ENCODE results near the gene TGM6. TPM values are rescaled to one million over a fixed set of nuclear protein-coding genes. Genes with fewer than 3 reads are reported as not detected.

TGM6 gene
- total RNA-seq, 2 experiments from 2014 or later, result not detected

- ATAC-seq (ENCODE audit: poor library complexity) (no peak), DNase-seq (no peak)
- Mint-ChIP-seq H3K9me3 (no peaks in the 10 kb centered on the region), H3K27ac (no peak overlapping the region), H3K36me3 (ENCODE audit: low read depth) (no peaks in the 10 kb centered on the region), H3K4me1 (ENCODE audit: low read depth) (no peaks in the 10 kb centered on the region), H3K4me3 (no peak overlapping the region), H3K27me3 (peaks cover 82% of the 10 kb centered on the region)
- intact Hi-C loops (cut with DNase I, micrococcal nuclease), result no loop called here
- TF ChIP-seq, protein P1, sequence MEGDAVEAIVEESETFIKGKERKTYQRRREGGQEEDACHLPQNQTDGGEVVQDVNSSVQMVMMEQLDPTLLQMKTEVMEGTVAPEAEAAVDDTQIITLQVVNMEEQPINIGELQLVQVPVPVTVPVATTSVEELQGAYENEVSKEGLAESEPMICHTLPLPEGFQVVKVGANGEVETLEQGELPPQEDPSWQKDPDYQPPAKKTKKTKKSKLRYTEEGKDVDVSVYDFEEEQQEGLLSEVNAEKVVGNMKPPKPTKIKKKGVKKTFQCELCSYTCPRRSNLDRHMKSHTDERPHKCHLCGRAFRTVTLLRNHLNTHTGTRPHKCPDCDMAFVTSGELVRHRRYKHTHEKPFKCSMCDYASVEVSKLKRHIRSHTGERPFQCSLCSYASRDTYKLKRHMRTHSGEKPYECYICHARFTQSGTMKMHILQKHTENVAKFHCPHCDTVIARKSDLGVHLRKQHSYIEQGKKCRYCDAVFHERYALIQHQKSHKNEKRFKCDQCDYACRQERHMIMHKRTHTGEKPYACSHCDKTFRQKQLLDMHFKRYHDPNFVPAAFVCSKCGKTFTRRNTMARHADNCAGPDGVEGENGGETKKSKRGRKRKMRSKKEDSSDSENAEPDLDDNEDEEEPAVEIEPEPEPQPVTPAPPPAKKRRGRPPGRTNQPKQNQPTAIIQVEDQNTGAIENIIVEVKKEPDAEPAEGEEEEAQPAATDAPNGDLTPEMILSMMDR (IDR thresholded peaks at IDR 0.05), result no peak
- peaks cover 18 to 22% of the 10 kb centered on the region in 2 experiments for H3K27me3 ChIP-seq (ENCODE audit: control insufficient read depth in 1 of 2, insufficient read depth in 2 of 2, low read length in 2 of 2)
- H3K36me3 ChIP-seq (ENCODE audit: insufficient read depth, low read length), result no peaks in the 10 kb centered on the region
- ChIA-PET CTCF (no interaction called here), POLR2A (no interaction called here)
- H3K4me3 ChIP-seq (ENCODE audit: low read length), result no peak overlapping the region
- H3K4me1 ChIP-seq (ENCODE audit: insufficient read depth, low read length), result no peaks in the 10 kb centered on the region
- no peak overlapping the region for H3K27ac ChIP-seq (ENCODE audit: low read depth in 1 of 2, low read length in 2 of 2)
- H3K9me3 ChIP-seq (ENCODE audit: control insufficient read depth in 1 of 2, insufficient read depth in 1 of 2, low read length in 2 of 2), result peaks cover 0 to 5% of the 10 kb centered on the region in 2 experiments
These were observed 7.6 kb upstream of the TGM6 start for GRCh38 chr20:2373098-2373497.

GRCh38 chr20:2374346-2375125 lies 6.2 kb upstream of the TGM6 start:
- intact Hi-C loops (cut with DNase I, micrococcal nuclease), result no loop called here
- H3K36me3 ChIP-seq (ENCODE audit: insufficient read depth, low read length), result no peaks in the 10 kb centered on the region
- Mint-ChIP-seq H3K27ac (no peak overlapping the region), H3K4me1 (ENCODE audit: low read depth) (peaks cover 12% of the 10 kb centered on the region), H3K27me3 (peaks cover 71% of the 10 kb centered on the region), H3K4me3 (no peak overlapping the region), H3K9me3 (no peaks in the 10 kb centered on the region), H3K36me3 (ENCODE audit: low read depth) (no peaks in the 10 kb centered on the region)
- peaks cover 0 to 5% of the 10 kb centered on the region in 2 experiments for H3K9me3 ChIP-seq (ENCODE audit: control insufficient read depth in 1 of 2, insufficient read depth in 1 of 2, low read length in 2 of 2)
- TF ChIP-seq, protein P1 (IDR thresholded peaks at IDR 0.05), result no peak
- peaks cover 14% of the 10 kb centered on the region for H3K4me1 ChIP-seq (ENCODE audit: insufficient read depth, low read length)
- DNase-seq (no peak), ATAC-seq (ENCODE audit: poor library complexity) (no peak)
- ChIA-PET CTCF (no interaction called here), POLR2A (no interaction called here)
- H3K4me3 ChIP-seq (ENCODE audit: low read length), result no peak overlapping the region
- peaks cover 18 to 22% of the 10 kb centered on the region in 2 experiments for H3K27me3 ChIP-seq (ENCODE audit: control insufficient read depth in 1 of 2, insufficient read depth in 2 of 2, low read length in 2 of 2)
- no peak overlapping the region for H3K27ac ChIP-seq (ENCODE audit: low read depth in 1 of 2, low read length in 2 of 2)

GRCh38 chr20:2378893-2379292 lies 1.8 kb upstream of the TGM6 start:
- H3K9me3 Mint-ChIP-seq, result no peaks in the 10 kb centered on the region
- peaks cover 34% of the 10 kb centered on the region for H3K27me3 Mint-ChIP-seq
- Histone ChIP-seq H3K27ac (ENCODE audit: low read depth in 1 of 2, low read length in 2 of 2) (no peak overlapping the region), H3K4me1 (ENCODE audit: insufficient read depth, low read length) (peaks cover 24% of the 10 kb centered on the region), H3K36me3 (ENCODE audit: insufficient read depth, low read length) (no peaks in the 10 kb centered on the region), H3K4me3 (ENCODE audit: low read length) (no peak overlapping the region), H3K27me3 (ENCODE audit: control insufficient read depth in 1 of 2, insufficient read depth in 2 of 2, low read length in 2 of 2) (peaks cover 0 to 2% of the 10 kb centered on the region in 2 experiments), H3K9me3 (ENCODE audit: control insufficient read depth in 1 of 2, insufficient read depth in 1 of 2, low read length in 2 of 2) (peaks cover 0 to 6% of the 10 kb centered on the region in 2 experiments)
- peaks cover 27% of the 10 kb centered on the region for H3K4me1 Mint-ChIP-seq (ENCODE audit: low read depth)
- POLR2A ChIA-PET, result interaction anchor here (0.9 to 1.2 kb wide), 2 partner anchors 92 to 276 kb away, joined by 3 read pairs; partner anchors contain the start of gene SNRPB
- no peak overlapping the region for H3K4me3 Mint-ChIP-seq
- CTCF ChIA-PET, result no interaction called here
- no peak overlapping the region for H3K27ac Mint-ChIP-seq
- TF ChIP-seq, protein P1 (IDR thresholded peaks at IDR 0.05), result no peak
- DNase-seq, result no peak
- H3K36me3 Mint-ChIP-seq (ENCODE audit: low read depth), result no peaks in the 10 kb centered on the region
- intact Hi-C loops (cut with DNase I, micrococcal nuclease), result no loop called here
- ATAC-seq (ENCODE audit: poor library complexity), result no peak

Data from CD4-positive, alpha-beta T cell (primary cell).